ENCODE measurements around the gene CLIP3. TPM values are rescaled to one million over a fixed set of nuclear protein-coding genes. Genes with fewer than 3 reads are reported as not detected.

The CLIP3 gene
- total and polyA plus RNA-seq, 4 donors, result 0.59 to 1.5 (median 0.80) TPM

- H3K9ac ChIP-seq (ENCODE audit: low read depth in 1 of 2, low read length in 2 of 2), result no peak overlapping the region
- H3K4me1 ChIP-seq (ENCODE audit: control insufficient read depth in 4 of 4, insufficient read depth in 4 of 4, low read length in 3 of 4), result peaks cover 3 to 12% (median 9%) of the 10 kb centered on the region in 4 donors
- WGBS, result 95% methylated on average over 4 of the region's 4 CpGs
- H3K4me3 ChIP-seq (ENCODE audit: low read depth in 1 of 3, low read length in 3 of 3), result no peak overlapping the region
- H3K27me3 ChIP-seq (ENCODE audit: control insufficient read depth in 4 of 4, insufficient read depth in 4 of 4, low read length in 3 of 4), result no peaks in the 10 kb centered on the region
- TF ChIP-seq, protein P1, sequence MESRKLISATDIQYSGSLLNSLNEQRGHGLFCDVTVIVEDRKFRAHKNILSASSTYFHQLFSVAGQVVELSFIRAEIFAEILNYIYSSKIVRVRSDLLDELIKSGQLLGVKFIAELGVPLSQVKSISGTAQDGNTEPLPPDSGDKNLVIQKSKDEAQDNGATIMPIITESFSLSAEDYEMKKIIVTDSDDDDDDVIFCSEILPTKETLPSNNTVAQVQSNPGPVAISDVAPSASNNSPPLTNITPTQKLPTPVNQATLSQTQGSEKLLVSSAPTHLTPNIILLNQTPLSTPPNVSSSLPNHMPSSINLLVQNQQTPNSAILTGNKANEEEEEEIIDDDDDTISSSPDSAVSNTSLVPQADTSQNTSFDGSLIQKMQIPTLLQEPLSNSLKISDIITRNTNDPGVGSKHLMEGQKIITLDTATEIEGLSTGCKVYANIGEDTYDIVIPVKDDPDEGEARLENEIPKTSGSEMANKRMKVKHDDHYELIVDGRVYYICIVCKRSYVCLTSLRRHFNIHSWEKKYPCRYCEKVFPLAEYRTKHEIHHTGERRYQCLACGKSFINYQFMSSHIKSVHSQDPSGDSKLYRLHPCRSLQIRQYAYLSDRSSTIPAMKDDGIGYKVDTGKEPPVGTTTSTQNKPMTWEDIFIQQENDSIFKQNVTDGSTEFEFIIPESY (IDR thresholded peaks at IDR 0.05), result no peak
- no peak for TF ChIP-seq NR2F2 (IDR thresholded peaks at IDR 0.05)
- TF ChIP-seq SP1 (IDR thresholded peaks at IDR 0.05), result no peak
- no peak for TF ChIP-seq EGR1 (IDR thresholded peaks at IDR 0.05; ENCODE audit: low read depth in 2 of 2)
- TF ChIP-seq YY1 (IDR thresholded peaks at IDR 0.05), result no peak
- TF ChIP-seq HNF4G (IDR thresholded peaks at IDR 0.05), result no peak
- TF ChIP-seq CTCF (IDR thresholded peaks at IDR 0.05; ENCODE audit: low read depth, low read length, missing input control), result no peak
- TF ChIP-seq TAF1 (conservative IDR thresholded peaks at IDR 0.05), result no peak
- TF ChIP-seq FOXA2 (IDR thresholded peaks at IDR 0.05), result no peak
- no peak for TF ChIP-seq RXRA (IDR thresholded peaks at IDR 0.05)
- TF ChIP-seq FOXA1 (IDR thresholded peaks at IDR 0.05), result no peak
- no peak for TF ChIP-seq HNF4A (conservative IDR thresholded peaks at IDR 0.05)
- TF ChIP-seq GABPA (IDR thresholded peaks at IDR 0.05 in 1 of 2, conservative IDR thresholded peaks at IDR 0.05 in 1 of 2), result no peak
- TF ChIP-seq RAD21 (IDR thresholded peaks at IDR 0.05), result no peak
- no peak for TF ChIP-seq ATF3 (IDR thresholded peaks at IDR 0.05)
- TF ChIP-seq, protein P2, sequence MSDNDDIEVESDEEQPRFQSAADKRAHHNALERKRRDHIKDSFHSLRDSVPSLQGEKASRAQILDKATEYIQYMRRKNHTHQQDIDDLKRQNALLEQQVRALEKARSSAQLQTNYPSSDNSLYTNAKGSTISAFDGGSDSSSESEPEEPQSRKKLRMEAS (IDR thresholded peaks at IDR 0.05), result no peak
- TF ChIP-seq, protein P3, sequence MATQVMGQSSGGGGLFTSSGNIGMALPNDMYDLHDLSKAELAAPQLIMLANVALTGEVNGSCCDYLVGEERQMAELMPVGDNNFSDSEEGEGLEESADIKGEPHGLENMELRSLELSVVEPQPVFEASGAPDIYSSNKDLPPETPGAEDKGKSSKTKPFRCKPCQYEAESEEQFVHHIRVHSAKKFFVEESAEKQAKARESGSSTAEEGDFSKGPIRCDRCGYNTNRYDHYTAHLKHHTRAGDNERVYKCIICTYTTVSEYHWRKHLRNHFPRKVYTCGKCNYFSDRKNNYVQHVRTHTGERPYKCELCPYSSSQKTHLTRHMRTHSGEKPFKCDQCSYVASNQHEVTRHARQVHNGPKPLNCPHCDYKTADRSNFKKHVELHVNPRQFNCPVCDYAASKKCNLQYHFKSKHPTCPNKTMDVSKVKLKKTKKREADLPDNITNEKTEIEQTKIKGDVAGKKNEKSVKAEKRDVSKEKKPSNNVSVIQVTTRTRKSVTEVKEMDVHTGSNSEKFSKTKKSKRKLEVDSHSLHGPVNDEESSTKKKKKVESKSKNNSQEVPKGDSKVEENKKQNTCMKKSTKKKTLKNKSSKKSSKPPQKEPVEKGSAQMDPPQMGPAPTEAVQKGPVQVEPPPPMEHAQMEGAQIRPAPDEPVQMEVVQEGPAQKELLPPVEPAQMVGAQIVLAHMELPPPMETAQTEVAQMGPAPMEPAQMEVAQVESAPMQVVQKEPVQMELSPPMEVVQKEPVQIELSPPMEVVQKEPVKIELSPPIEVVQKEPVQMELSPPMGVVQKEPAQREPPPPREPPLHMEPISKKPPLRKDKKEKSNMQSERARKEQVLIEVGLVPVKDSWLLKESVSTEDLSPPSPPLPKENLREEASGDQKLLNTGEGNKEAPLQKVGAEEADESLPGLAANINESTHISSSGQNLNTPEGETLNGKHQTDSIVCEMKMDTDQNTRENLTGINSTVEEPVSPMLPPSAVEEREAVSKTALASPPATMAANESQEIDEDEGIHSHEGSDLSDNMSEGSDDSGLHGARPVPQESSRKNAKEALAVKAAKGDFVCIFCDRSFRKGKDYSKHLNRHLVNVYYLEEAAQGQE (IDR thresholded peaks at IDR 0.05), result no peak
- no peak for TF ChIP-seq JUND (IDR thresholded peaks at IDR 0.05)
- H3K27ac ChIP-seq (ENCODE audit: low read depth in 1 of 2, low read length in 2 of 2), result no peak overlapping the region
- DNase-seq (ENCODE audit: low spot score), result no peak
- no peaks in the 10 kb centered on the region for H3K36me3 ChIP-seq (ENCODE audit: control insufficient read depth in 4 of 4, insufficient read depth in 3 of 4, low read depth in 1 of 4, low read length in 3 of 4)
- no peaks in the 10 kb centered on the region for H3K9me3 ChIP-seq (ENCODE audit: control insufficient read depth in 4 of 4, low read length in 3 of 4)
Measured at GRCh38 chr19:36051637-36052036, 19.0 kb upstream of the CLIP3 start.

All from liver (tissue), 9 donors.